ENCODE results near the gene EPB41L1. TPM values are rescaled to one million over a fixed set of nuclear protein-coding genes. Genes with fewer than 3 reads are reported as not detected.

Gene EPB41L1
- total RNA-seq (10 to 100 TPM in 5 of 7 donors, 1 to 10 TPM in 2; 8.7 to 18.6 (median 16.2) TPM), polyA plus RNA-seq (1 to 10 TPM; 1.5 to 2.6 (median 1.5) TPM)
- long read RNA-seq, donor 1 = 0 reads
- long read RNA-seq, donor 2 = 0 reads

DNA sequence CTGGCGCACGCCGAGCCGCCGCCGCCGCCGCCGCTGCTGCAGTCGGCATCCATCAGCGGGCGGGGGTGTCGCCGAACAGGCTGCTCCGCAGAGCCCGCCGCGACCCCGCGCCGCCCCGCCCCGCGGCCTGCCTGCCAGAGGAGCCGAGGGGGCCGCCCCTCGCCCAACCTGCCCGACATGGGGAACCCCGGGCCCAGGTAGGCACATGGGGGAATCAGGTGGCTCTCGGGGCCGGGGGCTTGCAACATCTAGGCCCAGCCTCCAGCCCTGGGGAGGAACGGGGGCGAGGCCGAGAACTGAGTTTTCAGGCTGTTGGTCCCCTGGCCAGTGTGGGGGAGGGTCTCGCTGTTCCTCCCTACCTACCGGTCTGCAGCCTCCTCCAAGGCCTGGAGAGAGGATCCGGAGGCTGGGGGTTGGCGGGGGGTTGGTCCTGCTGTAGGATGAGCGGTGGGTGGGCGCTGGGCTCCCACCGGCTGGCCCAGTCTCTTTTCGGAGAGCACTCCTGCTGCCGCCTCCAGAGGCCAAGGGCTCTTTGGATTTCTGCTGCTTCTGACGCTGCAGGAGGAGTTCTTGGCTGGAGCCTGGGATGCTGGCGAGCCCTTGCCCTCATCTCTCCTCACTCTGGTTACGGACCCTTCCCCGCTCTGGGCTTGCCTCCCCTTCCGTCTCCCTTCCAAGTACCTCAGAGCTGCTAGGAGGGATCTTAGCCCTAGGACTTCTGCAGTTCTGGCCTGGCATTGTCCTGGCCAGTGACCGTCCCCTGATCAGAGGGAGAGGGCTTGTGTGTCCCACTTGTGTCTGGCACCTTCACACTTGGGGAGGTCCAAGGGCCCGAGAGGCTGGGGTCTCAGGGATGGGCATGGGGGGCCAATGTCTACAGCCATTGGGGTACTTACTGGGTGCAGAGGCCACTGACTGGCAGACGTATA lies at the start of gene EPB41L1:
Gene EPB41L1, plus strand, starts transcription at position 41 of the 929 bp plus-strand sequence. CDS start 19,038 bp downstream, outside the sequence.
- DNase-seq = no peak
- Histone ChIP-seq H3K36me3 (no peaks in the 10 kb centered on the region), H3K9me3 (no peaks in the 10 kb centered on the region), H3K27me3 (replicated peaks in 1 of 7) (peaks cover 0 to 35% (median 10%) of the 10 kb centered on the region in 7 donors), H3K27ac (peak within 1 kb of the TSS in 7 of 8 donors; percentile 4 to 68 (median 57)), H3K4me1 (peaks cover 0 to 48% (median 25%) of the 10 kb centered on the region in 6 donors), H3K4me3 (peak within 1 kb of the TSS; percentile 36 to 73 (median 47))
- intact Hi-C loops (cut with DNase I; ENCODE audit: low total_unique reads) = loop anchor here (5.0 kb wide), 1 partner anchor 42 kb away; no protein-coding TSS in a partner anchor
- TF ChIP-seq POLR2AphosphoS5 (IDR thresholded peaks at IDR 0.05) (no peak), POLR2A (IDR thresholded peaks at IDR 0.05) (no peak)
- TF ChIP-seq, protein P1, sequence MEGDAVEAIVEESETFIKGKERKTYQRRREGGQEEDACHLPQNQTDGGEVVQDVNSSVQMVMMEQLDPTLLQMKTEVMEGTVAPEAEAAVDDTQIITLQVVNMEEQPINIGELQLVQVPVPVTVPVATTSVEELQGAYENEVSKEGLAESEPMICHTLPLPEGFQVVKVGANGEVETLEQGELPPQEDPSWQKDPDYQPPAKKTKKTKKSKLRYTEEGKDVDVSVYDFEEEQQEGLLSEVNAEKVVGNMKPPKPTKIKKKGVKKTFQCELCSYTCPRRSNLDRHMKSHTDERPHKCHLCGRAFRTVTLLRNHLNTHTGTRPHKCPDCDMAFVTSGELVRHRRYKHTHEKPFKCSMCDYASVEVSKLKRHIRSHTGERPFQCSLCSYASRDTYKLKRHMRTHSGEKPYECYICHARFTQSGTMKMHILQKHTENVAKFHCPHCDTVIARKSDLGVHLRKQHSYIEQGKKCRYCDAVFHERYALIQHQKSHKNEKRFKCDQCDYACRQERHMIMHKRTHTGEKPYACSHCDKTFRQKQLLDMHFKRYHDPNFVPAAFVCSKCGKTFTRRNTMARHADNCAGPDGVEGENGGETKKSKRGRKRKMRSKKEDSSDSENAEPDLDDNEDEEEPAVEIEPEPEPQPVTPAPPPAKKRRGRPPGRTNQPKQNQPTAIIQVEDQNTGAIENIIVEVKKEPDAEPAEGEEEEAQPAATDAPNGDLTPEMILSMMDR (IDR thresholded peaks at IDR 0.05 in 8 of 11, conservative IDR thresholded peaks at IDR 0.05 in 3 of 11) = no peak
- WGBS, 5 donors = 15 to 56% (median 27%) methylated on average over 13 to 51 of the region's 51 CpGs

DNA sequence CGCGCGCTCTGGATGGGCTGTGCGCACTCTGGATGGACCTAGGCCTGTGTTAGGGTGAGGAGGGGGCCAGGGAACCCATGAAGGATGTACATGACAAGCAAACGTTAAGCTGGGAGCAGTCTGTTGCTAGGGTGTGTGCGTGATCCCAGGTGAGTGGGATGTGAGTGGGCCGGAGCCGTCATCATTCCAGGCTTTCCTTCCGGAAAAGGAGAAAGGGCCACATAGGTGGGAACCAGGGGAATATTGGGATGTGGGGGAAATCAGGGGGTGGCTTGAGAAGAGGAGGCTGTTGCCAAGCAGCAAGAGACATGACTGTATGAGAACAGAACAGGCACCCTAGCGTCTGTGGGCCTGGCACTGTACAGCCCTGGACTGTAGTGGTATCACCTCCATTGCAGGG lies 49.7 kb upstream of the EPB41L1 start:
- H3K27me3 ChIP-seq (replicated peaks in 1 of 7) = no peaks in the 10 kb centered on the region
- H3K4me1 ChIP-seq = peaks cover 0 to 17% (median 7%) of the 10 kb centered on the region in 6 donors
- H3K27ac ChIP-seq = no peak overlapping the region
- no peak for DNase-seq
- TF ChIP-seq, protein P1 (IDR thresholded peaks at IDR 0.05 in 8 of 11, conservative IDR thresholded peaks at IDR 0.05 in 3 of 11) = no peak
- TF ChIP-seq POLR2A (IDR thresholded peaks at IDR 0.05) (no peak), POLR2AphosphoS5 (IDR thresholded peaks at IDR 0.05) (no peak)
- 94 to 98% (median 95%) methylated on average over 10 of the region's 10 CpGs for WGBS, 5 donors
- no peaks in the 10 kb centered on the region for H3K36me3 ChIP-seq
- intact Hi-C loops (cut with DNase I; ENCODE audit: low total_unique reads) = no loop called here
- H3K9me3 ChIP-seq = no peaks in the 10 kb centered on the region
- H3K4me3 ChIP-seq = no peak overlapping the region

DNA sequence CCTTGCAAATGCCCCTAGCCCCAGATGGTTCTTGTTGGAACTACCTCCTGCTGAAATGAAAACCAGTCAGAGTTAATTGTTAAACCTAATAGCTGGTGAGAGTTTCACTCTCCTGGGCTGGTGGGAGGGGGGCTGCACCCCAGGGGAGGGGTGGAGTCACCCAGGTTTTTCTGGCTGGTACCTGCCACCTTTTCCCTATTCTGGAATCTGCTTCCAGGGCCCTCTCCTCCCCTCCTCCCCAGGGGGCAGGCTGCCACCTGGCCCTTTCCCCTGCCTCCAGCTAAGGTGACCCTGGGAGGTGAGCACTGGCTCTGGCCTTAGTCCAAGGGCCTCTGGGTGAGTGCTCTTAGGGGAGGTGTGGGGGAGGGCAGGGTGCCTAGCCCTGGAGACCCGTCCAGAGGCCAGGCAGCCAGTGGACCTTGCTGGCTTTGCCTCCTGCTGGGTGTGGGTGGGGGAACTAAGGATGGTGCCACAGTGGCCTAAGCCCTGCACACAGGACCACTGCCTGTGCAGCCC lies 48.8 kb upstream of the EPB41L1 start:
- no peaks in the 10 kb centered on the region for H3K36me3 ChIP-seq
- DNase-seq = no peak

More for the DNA sequence above, 48.8 kb upstream of the EPB41L1 start:
- 59 to 100% (median 72%) methylated on average over 1 of the region's 1 CpG; no CpG with 5 or more reads in 1 of the 5 donors for WGBS, 5 donors
- no peaks in the 10 kb centered on the region for H3K9me3 ChIP-seq
- H3K27me3 ChIP-seq (replicated peaks in 1 of 7) = no peaks in the 10 kb centered on the region
- intact Hi-C loops (cut with DNase I; ENCODE audit: low total_unique reads) = no loop called here
- peaks cover 0 to 17% (median 7%) of the 10 kb centered on the region in 6 donors for H3K4me1 ChIP-seq
- H3K27ac ChIP-seq = no peak overlapping the region
- H3K4me3 ChIP-seq = no peak overlapping the region
- TF ChIP-seq, protein P1 (IDR thresholded peaks at IDR 0.05 in 8 of 11, conservative IDR thresholded peaks at IDR 0.05 in 3 of 11) = no peak
- no peak for TF ChIP-seq POLR2AphosphoS5 (IDR thresholded peaks at IDR 0.05)

All from spleen (tissue), 13 donors.